Posterior cingulate gyrus (tissue), 11 donors: ENCODE data around the gene YWHAG.
"Not testable (repeated sequence)": the region's sequence is repeated elsewhere in the genome, so short reads cannot be mapped to it uniquely, and the experiment has no call there.

ENCODE experiments used
- DNase-seq, 10 donors: peaks; one replicate each; pipeline versions ENCODE4 v3.0.0 to v3.0.0-alpha.2; 2020 to 2021; ENCODE audit warnings: mixed read lengths in 3 of 10
- intact Hi-C: fragments of 100-400 bp; cut with DNase I; formaldehyde crosslinking; loops from one replicate; pipeline ENCODE4 v1.15.1; 2023

YWHAG gene

DNA sequence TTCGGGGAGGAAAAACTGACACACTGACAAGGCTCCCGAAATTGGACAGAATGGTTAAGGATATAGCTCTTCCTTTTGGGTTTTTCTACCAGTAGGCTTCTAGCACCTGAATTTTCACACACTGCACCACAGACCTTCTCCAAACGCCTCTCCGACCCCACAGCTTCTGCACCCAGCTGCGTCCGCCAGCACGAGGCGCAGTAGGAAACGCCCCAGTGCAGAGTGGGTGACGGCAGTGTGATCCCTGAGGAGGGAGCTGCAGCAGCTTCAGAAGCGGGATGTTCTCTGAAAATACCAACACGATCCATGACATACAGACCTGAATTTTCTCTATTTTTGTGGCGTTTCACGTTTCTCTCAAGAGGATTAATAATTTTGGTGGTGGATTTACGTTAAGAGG lies 30.4 kb downstream of the YWHAG start:
- peak in 3 of 10 donors; percentile 35 to 88 (median 38) for DNase-seq
- intact Hi-C loops, result no loop called here

DNA sequence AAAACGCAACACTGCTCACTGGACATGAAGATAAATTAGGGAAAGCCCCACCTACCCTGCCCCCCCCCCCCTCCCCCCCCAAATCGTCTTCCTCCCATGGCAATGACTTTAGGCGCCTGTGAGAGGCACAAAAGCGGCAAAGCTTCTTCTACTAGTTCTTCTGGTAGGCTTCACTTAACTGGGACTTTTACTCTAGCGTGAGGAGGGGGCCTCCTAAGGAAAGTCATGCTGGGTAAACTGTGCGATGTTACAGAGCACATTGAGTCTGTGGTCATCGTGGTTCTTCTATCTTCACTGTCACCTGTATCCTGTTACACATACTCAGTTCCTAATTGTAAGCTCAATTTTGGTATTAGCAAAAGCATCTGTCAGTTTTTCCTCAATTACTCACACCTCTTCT lies 31.2 kb downstream of the YWHAG start:
- peak in 1 of 10 donors; percentile 13 for DNase-seq
- intact Hi-C loops, result no loop called here

DNA sequence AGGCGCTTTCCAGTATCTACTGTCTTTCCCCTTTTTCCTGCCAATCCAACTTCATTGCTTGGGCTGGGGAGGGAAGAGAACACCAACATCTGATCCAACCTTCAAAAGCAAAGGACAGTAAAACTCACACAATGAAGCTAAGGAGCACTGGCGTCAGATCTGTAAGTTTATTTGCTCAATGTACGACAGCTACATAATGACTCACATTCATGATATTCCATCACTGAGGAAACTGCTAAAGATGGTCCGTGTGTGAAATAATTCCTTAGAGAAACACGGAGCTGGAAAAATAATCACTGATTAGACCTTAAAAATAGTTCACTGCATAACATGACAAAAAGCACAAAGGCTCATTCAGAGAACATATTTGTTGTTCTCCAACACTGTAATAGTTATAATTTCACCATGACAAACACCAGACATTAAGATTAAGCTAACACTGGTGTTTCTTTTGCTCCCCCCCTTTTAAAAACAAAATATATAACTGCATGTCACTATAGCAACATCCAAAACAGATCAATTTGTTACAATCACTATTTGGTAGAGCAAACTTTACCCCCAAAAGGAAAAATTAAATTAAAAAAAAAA lies 32.1 kb downstream of the YWHAG start:
- intact Hi-C loops, result no loop called here
- peak in 2 of 10 donors; percentile 1 for DNase-seq

DNA sequence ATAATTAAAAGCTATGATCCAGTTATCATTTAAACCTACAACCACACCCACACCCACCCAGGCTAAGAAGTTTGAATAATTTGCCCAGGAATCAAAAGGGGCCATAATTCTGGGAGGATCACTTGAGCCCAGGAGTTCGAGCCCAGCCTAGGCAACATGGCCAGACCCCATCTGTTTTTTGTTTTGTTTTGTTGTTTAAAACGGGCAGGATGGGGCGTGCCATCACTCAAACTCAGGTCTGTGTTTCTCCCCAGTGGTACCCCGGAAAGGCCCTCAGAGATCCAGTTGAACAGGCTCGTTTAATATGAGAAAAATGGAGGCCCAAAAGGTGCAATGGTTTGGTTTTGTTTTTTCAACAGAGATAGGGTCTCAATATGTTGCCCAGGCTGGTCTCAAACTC lies 33.0 kb downstream of the YWHAG start:
- intact Hi-C loops, result no loop called here

DNA sequence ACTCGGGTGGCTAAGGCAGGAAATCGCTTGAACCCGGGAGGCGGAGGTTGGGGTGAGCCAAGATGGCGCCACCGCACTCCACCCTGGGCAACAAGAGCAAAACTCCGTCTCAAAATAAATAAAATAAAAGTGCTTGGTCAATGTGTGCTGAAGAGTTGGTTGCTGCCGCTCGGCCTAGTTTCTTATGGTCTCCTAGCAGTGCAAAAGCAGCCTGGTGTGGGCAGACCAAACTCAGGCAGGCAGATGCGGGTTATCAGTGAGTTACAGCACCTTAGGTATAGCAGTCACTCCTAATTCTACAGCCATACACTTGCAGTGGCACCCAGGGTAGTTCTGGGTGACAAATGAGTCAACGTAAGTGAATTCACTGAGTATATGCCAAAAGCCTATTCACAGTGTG lies 33.7 kb downstream of the YWHAG start:
- DNase-seq, result peak in 1 of 10 donors; percentile 48
- intact Hi-C loops, result no loop called here

More for the DNA sequence above, 33.0 kb downstream of the YWHAG start:
- DNase-seq, result peak in 1 of 10 donors; percentile 56

DNA sequence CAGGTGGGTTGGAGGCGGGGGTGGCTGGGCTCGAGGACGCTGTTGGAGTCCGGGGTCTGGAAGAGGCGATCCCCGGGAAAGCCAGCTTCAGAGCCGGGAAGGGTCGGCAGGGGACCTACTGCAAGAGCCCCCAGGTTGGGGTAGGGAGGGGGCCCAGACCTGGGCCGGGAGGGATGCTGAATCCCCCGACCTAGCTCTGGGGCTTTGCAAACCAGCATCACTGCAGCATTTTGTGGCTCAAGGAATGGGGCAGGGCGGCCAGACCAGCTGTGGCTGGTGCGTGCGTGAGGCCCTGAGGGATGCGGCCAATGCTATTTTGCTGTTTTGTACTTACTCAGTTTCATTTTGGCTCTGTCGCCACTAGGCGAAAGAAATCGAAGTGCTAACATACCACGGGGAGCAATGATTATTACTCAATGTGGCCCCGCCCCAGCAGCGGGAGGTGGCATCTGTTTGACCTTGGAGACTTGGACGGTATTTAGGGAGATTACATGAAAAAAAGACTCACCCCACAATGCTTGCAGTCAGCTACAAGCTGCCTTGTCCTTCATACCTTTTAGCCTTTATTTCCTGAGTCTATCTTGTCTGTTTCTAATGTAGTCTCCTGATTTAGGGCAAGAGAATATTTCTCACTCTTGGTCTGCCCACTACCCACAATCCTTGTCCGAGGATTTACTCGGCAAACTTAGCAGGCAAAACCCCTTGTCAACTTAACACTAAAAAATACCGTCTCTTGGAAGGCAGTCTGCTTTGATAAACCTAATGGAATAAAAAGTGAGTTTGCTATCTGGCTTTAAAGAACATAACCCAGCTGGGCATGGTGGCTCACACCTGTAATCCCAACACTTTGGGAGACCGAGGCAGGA lies 40.1 kb downstream of the YWHAG start:
- DNase-seq, result peak in 5 of 10 donors; percentile 31 to 91 (median 43)
- intact Hi-C loops, result loop anchor here (2.0 kb wide), 1 partner anchor 40 kb away; the partner anchor contains the start of gene YWHAG

DNA sequence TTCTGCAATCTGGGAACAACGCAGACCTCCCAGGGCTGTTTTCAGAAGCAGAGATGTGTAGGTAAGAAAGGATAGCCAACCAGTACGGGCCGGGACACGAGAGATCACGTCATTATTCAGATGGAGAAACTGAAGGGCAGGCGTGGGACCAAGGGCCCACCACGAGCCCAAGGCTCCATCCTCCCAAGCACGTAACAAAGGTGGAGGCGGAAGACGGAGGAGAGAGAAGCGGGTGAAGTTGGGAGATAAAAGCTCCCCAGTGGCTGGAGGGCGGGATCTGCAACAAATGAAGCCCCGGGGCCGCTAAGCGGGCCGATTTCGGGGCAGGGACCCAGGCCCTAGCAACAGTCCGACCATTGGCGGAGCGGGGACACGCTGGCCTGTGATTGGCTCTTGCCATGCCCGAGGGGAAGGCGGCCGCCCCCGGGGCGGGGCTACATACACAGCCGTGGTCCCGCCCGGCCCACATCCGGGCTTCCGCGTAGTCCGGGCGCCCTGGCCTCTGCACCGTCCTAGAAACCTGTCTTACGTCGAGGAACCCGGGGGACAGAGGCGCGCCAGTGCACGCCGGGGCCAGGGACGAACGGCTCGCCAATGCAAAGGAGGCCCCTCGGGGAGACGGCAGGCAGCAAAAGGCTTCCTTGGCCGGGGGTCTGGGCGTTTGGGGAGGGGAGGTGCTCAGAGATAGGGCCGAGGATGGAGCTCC lies 40.9 kb downstream of the YWHAG start:
- peak; percentile 97 to 100 (median 99) for DNase-seq
- intact Hi-C loops, result loop anchor here (2.0 kb wide), 1 partner anchor 41 kb away; the partner anchor contains the start of gene YWHAG

DNA sequence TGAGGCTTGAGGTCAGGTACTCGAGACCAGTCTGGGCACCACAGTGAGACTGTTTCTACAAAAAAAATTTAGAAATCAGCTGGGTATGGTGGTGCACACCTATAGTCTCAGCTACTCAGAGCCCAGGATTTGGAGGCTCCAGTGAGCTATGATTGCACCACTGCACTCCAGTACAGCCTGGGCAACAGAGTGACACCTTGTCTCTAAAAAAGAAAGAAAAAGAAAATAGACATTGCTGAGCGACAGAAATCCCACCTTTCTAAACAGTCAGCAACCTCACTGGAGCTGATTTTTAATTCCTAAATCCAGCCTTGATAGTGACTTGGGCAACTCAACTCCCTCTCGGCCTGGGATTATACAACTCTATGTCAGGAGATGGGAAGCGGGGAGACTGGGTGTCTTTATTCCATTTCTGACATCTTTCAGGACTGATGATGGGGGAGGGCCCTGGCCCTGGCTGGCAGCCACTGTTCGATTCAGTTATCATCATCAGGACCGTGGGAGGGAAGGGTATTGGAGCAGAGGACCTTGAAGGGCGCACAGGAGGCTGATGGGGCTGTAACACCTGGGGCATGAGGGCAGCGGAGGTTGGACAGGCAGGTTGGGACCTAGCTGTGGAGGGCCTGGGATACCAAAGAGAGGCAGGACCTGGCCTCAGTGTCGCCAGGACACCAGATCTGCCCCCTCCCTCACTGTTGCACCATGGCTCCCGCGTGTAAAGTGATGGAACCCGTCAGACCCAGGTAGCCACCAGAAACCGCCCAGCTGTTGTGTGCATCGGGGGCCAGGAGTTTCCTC lies 41.6 kb downstream of the YWHAG start:
- intact Hi-C loops, result no loop called here
- peak in 3 of 10 donors; percentile 3 to 61 (median 14) for DNase-seq

DNA sequence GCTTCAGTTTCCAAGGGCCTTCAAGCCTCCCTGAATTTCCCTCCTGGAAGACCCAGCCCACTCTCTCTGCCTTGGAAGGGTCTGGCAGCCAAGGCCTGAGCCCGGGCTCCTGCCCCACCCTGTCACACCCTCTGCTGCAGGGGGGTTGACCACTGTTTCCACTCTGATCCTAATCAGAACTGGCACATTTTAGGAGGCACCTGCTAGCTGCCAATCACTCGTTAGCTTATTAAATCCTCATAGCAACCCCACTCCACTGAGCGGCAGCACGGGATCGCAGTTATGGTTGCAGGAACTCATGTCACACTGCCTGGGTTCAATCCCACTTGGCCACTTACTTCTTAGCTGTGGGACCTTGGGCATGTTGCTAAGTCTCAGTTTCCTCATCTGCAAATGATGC lies 43.4 kb downstream of the YWHAG start:
- intact Hi-C loops, result no loop called here
- DNase-seq, result peak in 2 of 10 donors; percentile 25 to 80

DNA sequence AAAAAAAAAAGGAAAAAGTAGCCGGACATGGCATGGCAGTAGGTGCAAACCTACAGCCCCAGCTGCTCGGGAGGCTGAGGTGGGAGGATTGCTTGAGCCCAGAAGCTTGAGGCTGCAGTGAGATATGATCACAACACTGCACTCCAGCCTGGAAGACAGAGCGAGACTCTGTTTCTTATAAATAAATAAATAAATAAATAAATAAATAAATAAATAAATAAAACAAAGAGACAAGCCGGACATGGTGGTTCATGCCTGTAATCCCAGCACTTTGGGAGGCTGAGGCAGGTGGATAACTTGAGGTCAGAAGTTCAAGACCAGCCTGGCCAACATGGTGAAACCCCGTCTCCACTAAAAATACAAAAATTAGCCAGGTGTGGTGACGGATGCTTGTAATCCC lies 44.1 kb downstream of the YWHAG start:
- intact Hi-C loops, result loop anchor here (1.0 kb wide), 2 partner anchors 23 to 136 kb away; no protein-coding TSS in a partner anchor

DNA sequence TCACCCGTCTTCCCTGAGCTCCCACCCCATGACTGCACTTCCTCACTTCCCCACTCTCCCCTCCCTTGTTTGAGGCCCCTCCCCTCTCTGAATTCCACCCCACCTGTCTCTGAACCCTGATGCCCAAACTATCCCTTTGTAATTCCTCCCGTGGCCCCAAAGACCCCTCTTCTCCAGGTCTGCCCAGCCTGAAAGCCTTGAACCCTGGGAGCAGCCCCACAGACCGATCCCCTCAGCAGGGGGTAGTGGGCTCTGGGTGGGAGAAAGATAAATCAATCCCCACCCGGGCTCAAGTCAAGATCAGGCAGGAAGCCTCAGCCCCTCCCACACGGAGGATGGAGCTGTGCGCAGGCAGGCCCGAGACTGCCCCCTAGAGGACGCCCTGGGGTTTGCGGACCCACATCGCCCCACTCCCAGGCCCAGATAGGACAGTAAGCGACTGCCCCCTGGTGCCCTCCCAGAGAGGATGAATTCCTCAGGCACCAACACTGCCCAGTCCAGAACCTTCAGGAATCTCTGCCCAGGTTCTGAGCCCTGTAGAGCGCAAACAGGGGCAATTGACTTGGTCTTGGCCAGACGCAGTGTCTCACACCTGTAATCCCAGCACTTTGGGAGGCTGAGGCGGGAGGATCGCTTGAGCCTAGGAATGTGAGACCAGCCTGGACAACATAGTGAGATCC lies 44.6 kb downstream of the YWHAG start:
- intact Hi-C loops, result loop anchor here (1.0 kb wide), 2 partner anchors 23 to 136 kb away; no protein-coding TSS in a partner anchor
- peak; percentile 89 to 99 (median 97) for DNase-seq

More for the DNA sequence above, 44.1 kb downstream of the YWHAG start:
- DNase-seq, result peak in 1 of 10 donors; percentile 8

DNA sequence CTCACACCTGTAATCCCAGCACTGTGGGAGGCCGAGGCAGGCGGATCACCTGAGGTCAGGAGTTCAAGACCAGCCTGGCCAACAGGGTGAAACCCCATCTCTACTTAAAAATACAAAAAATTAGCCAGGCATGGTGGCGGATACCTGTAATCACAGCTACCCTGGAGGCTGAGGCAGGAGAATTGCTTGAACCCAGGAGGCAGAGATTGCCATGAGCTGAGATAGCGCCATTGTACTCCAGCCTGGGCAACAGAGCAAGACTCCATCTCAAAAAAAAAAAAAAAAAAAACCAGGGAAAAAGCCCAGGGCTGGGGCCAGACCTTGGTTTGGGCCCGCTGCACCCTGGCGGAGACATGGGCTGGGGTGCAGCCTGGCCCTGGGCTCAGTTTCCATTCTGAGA lies 47.0 kb downstream of the YWHAG start:
- DNase-seq, intact Hi-C loops: not testable (repeated sequence)

DNA sequence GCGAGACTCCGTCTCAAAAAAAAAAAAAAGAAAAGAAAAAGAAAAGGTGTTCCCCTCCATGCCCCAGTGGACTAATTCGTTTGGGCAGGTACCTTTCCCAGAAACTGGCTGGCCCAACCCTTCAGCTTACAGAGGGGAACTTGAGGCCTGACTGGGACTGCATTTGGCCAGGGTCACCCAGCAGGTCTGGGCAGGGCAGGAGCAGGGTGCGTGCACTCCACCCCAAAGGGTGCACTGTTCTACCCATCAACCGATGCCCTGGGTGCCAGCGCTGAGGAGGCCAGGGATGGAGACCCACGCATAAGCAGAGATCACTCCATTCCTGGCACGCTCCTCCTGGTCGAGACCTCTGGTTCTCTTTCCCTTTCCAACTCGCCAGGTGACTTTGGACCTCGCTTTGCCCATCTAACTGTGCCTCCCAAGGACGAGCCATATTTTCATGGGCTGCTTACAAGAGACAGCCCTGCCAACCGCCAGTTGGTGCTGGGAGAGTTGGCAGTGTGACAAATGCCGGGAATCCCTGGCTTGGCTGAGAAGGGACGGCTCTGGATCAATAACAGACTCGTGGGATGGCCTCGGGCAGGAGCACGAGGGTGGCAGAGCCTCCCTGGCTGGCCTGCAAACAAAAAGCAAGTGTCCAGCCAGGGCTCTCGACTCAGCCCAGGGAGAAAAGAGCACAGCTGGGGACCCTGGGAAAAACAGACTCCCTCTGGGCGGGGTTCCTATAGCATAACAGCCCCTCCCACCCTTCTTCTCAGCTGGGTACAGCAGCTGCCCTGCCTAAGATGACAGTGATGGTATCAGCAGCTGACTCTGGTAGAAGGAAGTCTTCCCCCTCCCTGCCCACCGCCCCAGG lies 48.5 kb downstream of the YWHAG start:
- DNase-seq, result peak in 7 of 10 donors; percentile 38 to 94 (median 54)
- intact Hi-C loops, result no loop called here

DNA sequence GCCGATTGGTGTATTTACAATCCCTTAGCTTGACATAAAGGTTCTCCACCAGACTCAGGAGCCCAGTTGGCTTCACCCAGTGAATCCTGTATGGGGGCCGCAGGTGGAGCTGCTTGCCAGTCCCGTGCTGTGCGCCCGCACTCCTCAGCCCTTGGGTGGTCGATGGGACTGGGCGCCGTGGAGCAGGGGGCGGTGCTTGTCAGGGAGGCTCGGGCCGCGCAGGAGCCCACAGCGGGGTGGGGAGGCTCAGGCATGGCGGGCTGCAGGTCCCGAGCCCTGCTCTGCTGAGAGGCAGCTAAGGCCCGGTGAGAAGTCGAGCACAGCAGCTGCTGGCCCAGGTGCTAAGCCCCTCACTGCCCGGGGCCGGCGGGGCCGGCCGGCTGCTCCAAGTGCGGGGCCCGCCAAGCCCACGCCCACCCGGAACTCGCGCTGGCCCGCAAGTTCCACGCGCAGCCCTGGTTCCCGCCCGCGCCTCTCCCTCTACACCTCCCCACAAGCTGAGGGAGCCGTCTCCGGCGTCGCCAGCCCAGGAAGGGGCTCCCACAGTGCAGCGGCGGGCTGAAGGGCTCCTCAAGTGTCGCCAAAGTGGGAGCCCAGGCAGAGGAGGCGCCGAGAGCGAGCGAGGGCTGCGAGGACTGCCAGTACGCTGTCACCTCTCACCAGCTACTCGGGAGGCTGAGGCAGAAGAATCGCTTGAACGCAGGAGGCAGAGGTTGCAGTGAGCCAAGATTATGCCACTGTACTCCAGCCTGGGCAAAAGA lies 49.3 kb downstream of the YWHAG start:
- DNase-seq, intact Hi-C loops: not testable (repeated sequence)

DNA sequence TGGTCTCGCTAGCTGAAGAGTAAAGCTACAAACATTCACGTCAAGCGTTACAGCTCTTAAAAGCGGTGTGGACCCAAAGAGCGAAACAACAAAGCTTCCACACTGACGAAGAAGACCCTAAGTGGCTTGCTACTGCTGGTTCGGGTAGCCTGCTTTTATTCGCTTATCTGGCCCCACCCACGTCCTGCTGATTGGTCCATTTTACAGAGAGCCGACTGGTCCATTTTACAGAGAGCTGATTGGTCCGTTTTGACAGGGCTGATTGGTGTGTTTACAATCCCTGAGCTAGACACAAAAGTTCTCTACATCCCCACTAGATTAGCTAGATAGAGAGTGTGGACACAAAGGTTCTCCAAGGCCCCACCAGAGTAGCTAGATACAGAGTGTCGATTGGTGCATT lies 49.9 kb downstream of the YWHAG start:
- DNase-seq, intact Hi-C loops: not testable (repeated sequence)

DNA sequence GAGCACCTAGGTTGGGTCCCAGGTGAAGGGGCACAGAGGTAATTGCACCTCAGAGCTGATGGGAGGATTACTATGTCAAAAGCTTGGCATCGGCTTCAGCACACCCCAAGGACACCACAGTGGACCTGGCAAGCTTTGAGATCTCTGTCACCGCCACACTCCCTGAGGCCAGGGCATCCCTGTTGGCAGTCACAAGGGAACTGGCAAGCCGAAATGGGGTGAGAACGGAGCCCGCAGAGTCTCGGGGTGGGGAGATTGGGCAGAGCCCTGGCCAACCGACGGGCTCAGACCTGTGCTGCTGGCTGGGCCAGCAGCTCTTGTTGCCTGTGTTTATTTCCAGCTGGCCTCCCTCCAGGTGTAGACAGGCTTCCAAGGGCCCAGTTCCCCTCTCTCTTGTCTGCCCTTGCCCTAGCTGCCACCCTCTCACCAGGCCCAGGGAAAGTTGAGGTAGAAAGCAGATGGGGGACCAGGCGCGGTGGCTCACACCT lies 53.9 kb downstream of the YWHAG start:
- intact Hi-C loops, result no loop called here
- peak in 8 of 10 donors; percentile 27 to 92 (median 58) for DNase-seq
